BLaER1 (cell line): ENCODE measurements around the gene KANSL1L.
"Not testable (repeated sequence)": the region's sequence is repeated elsewhere in the genome, so short reads cannot be mapped to it uniquely, and the experiment has no call there.

Experiments used
- H3K27ac ChIP-seq: shearing (Covaris generic); formaldehyde crosslinking; 2 replicates; pipeline ENCODE4 v1.8.1; 2022
- H3K27me3 ChIP-seq: shearing (Covaris generic); formaldehyde crosslinking; 2 replicates; pipeline ENCODE4 v1.8.1; 2022
- H3K36me3 ChIP-seq: shearing (Covaris generic); formaldehyde crosslinking; 2 replicates; pipeline ENCODE4 v1.8.1; 2022
- H3K4me1 ChIP-seq: shearing (Covaris generic); formaldehyde crosslinking; 2 replicates; pipeline ENCODE4 v1.8.1; 2022
- H3K4me2 ChIP-seq: shearing (Covaris generic); formaldehyde crosslinking; 2 replicates; pipeline ENCODE4 v1.8.1; 2022
- H3K4me3 ChIP-seq: shearing (Covaris generic); formaldehyde crosslinking; 2 replicates; pipeline ENCODE4 v1.8.1; 2022
- H3K9ac ChIP-seq: shearing (Covaris generic); formaldehyde crosslinking; 2 replicates; pipeline ENCODE4 v1.8.1; 2022
- H3K9me3 ChIP-seq: shearing (Covaris generic); formaldehyde crosslinking; 2 replicates; pipeline ENCODE4 v1.8.1; 2022
- H4K20me1 ChIP-seq: shearing (Covaris generic); formaldehyde crosslinking; 2 replicates; pipeline ENCODE4 v1.8.1; 2022
- Cebpa-rat ChIP-seq: shearing (Covaris generic); IDR thresholded peaks from 2 replicates; pipeline ENCODE4 v1.8.1; 2022

Gene KANSL1L

DNA sequence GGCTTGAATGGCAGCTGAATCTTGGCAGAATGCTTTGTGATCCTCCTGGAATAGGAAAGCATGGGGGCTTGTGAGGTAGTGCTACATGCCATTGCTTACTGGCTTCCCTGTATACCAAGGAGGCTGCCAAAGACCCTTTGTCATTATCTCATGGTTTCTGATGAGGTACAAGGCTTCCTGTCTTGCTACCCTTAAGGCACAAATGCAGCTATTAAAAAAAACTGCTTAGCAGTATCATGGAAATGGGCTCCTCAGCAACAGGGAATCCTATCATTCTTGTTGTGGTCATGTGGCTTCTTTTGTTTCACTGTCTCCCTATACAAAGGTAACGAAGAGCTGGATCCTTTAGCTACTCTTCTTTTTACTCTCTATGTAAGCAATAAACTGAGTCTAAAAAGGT, 6.6 kb upstream of the KANSL1L start:
- Histone ChIP-seq H3K27me3 (no peaks in the 10 kb centered on the region), H3K9me3 (no peaks in the 10 kb centered on the region), H3K4me3 (no peak overlapping the region), H3K27ac (no peak overlapping the region), H3K4me2 (no peak overlapping the region), H3K36me3 (no peaks in the 10 kb centered on the region), H3K4me1 (no peaks in the 10 kb centered on the region), H4K20me1 (no peaks in the 10 kb centered on the region), H3K9ac (no peak overlapping the region)
- no peak for TF ChIP-seq Cebpa-rat

DNA sequence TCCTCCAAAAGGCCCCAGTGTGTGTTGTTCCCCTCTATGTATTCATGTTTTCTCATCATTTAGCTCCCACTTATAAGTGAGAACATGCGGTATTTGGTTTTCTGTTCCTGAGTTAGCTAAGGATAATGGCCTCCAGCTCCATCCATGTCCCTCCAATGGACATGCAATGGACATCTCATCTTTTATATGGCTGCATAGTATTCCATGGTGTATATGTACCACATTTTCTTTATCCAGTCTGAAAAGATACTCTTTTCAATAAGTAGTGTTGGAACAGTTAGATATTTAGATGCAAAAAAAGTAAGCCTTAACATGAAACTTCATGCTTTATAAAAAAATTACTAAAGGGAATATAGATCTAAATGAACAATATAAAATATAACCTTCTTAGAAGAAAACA, 5.9 kb upstream of the KANSL1L start:
- not testable (repeated sequence) for H3K4me1 ChIP-seq, H3K4me2 ChIP-seq, H3K36me3 ChIP-seq, H3K9me3 ChIP-seq, H3K9ac ChIP-seq, H3K27me3 ChIP-seq, H4K20me1 ChIP-seq, H3K4me3 ChIP-seq, H3K27ac ChIP-seq

- Histone ChIP-seq H3K9ac (no peak overlapping the region), H4K20me1 (no peaks in the 10 kb centered on the region), H3K27ac (no peak overlapping the region), H3K36me3 (no peaks in the 10 kb centered on the region), H3K4me1 (peaks cover 14% of the 10 kb centered on the region), H3K4me3 (no peak overlapping the region), H3K9me3 (no peaks in the 10 kb centered on the region), H3K4me2 (no peak overlapping the region), H3K27me3 (no peaks in the 10 kb centered on the region)
- no peak for TF ChIP-seq Cebpa-rat
Measured at GRCh38 chr2:210174086-210174485, 2.9 kb upstream of the KANSL1L start.

DNA sequence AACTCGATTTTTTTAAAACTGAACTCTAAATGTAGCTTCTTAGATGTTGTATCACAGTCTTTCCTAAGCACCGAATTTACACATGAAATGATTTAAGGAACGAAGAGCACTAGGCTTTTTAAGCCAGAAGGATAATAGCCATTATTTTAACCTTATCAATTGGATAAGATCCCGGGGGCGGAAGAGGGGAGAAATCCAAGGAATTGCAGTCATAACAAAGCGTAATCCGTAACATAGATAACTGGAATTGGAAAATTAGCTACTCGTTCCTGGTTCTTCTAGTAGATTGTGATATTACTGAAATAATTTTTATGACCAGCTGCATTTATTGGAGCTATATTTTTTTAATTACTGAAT, 988 bp upstream of the KANSL1L start:
- H4K20me1 ChIP-seq = peaks cover 6% of the 10 kb centered on the region; the same call in 1 of the 2 replicates
- TF ChIP-seq Cebpa-rat = no peak
- H3K27ac ChIP-seq = no peak overlapping the region
- H3K36me3 ChIP-seq = no peaks in the 10 kb centered on the region
- peaks cover 28% of the 10 kb centered on the region for H3K4me1 ChIP-seq
- peak overlapping the region; percentile 90 for H3K4me2 ChIP-seq
- H3K4me3 ChIP-seq = peak overlapping the region; percentile 84
- H3K27me3 ChIP-seq = no peaks in the 10 kb centered on the region
- H3K9ac ChIP-seq = peak overlapping the region; percentile 95
- H3K9me3 ChIP-seq = no peaks in the 10 kb centered on the region

GRCh38 chr2:210170446-210171303, 534 bp downstream of the KANSL1L start:
- H3K36me3 ChIP-seq = no peaks in the 10 kb centered on the region
- peaks cover 28% of the 10 kb centered on the region for H3K4me1 ChIP-seq
- H3K27ac ChIP-seq = peak overlapping the region; percentile 96
- peak overlapping the region; percentile 85 for H3K4me2 ChIP-seq
- no peaks in the 10 kb centered on the region for H3K27me3 ChIP-seq
- TF ChIP-seq Cebpa-rat = peak; percentile 63; the same call in 1 of the 2 replicates
- H4K20me1 ChIP-seq = peaks cover 6% of the 10 kb centered on the region; the same call in 1 of the 2 replicates
- H3K9ac ChIP-seq = peak overlapping the region; percentile 95
- no peaks in the 10 kb centered on the region for H3K9me3 ChIP-seq
- H3K4me3 ChIP-seq = peak overlapping the region; percentile 84

DNA sequence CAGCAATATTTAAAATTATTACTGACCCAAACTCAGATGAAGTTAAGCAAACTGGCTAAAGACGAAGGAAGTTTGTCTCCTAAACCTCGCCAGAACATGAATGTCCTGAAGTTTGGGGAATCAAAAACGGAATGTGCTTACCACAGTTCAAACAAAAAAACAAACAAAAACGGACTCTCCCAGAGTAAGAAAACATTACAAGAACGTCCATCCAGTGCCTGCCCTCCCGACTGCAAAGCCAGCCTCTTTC, 1.1 kb downstream of the KANSL1L start:
- Histone ChIP-seq H3K4me1 (peaks cover 28% of the 10 kb centered on the region), H3K4me3 (peak overlapping the region; percentile 84), H3K9me3 (no peaks in the 10 kb centered on the region), H3K27ac (peak overlapping the region; percentile 84), H3K9ac (peak overlapping the region; percentile 95), H3K4me2 (peak overlapping the region; percentile 85), H3K36me3 (no peaks in the 10 kb centered on the region), H4K20me1 (peaks cover 6% of the 10 kb centered on the region; the same call in 1 of the 2 replicates), H3K27me3 (no peaks in the 10 kb centered on the region)
- TF ChIP-seq Cebpa-rat = no peak

GRCh38 chr2:210169516-210170195, 1.6 kb downstream of the KANSL1L start:
- H4K20me1 ChIP-seq = peaks cover 6% of the 10 kb centered on the region; the same call in 1 of the 2 replicates
- H3K9ac ChIP-seq = peak overlapping the region; percentile 95
- peak overlapping the region; percentile 85 for H3K4me2 ChIP-seq
- H3K36me3 ChIP-seq = no peaks in the 10 kb centered on the region
- peaks cover 28% of the 10 kb centered on the region for H3K4me1 ChIP-seq
- no peaks in the 10 kb centered on the region for H3K9me3 ChIP-seq
- peak overlapping the region; percentile 84 for H3K27ac ChIP-seq
- H3K4me3 ChIP-seq = peak overlapping the region; percentile 84
- no peaks in the 10 kb centered on the region for H3K27me3 ChIP-seq
- no peak for TF ChIP-seq Cebpa-rat

DNA sequence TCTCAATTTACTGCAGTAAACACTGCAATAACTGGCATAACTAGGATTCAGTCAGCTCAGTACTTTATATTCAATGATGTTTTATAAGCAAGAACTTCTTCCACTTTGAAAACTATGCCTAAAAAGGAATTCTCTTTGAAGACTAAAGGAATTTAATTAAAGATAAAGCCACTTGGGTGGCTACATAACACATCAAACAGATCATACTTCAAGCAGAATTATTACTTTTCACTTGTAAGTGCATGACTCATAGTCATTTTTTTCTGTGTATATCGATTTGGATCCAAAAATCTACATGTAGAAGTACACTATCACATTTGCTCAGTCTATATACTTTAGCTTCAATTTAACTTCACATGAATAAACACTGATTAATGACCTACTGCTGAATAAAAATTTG, 4.0 kb downstream of the KANSL1L start:
- Histone ChIP-seq H3K27me3 (no peaks in the 10 kb centered on the region), H3K36me3 (no peaks in the 10 kb centered on the region), H4K20me1 (peaks cover 6% of the 10 kb centered on the region; the same call in 1 of the 2 replicates), H3K4me1 (peaks cover 36% of the 10 kb centered on the region), H3K9me3 (no peaks in the 10 kb centered on the region), H3K27ac (no peak overlapping the region), H3K4me2 (no peak overlapping the region), H3K9ac (no peak overlapping the region), H3K4me3 (no peak overlapping the region)
- no peak for TF ChIP-seq Cebpa-rat

DNA sequence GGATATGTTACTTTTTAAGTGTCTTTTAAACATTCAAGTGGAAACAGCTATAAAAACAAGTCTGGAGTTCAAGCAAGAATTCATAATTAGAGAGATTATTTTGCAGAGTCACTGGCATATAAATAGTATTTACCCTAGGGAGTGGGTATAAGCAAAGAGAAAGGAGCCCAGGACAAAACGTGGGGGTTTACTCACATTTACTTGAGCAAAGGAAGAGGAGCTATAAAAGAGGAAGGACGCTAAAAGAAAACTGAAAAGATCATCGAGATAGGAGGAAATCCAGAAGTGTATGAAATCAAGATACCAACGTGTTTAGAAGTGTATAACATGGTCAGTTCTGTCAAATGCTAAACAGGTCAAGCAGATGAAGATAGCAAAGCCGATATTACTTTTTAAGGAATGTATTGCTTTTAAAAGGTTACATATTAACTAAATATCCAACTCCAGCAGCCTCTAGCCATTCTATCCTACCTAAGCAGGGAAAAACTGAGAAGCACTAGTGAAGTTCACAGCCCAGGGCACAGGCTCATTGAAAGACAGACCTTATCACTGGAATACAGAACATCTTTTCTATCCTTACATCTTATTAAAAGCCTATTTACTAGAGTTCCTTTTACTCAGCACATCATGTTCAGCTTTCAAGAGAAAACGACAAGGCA, 8.6 kb downstream of the KANSL1L start:
- Histone ChIP-seq H3K9me3 (peaks cover 5% of the 10 kb centered on the region; the same call in 1 of the 2 replicates), H3K4me1 (peaks cover 14% of the 10 kb centered on the region), H3K27ac (peak overlapping the region; percentile 63; the same call in 1 of the 2 replicates), H3K4me3 (no peak overlapping the region), H4K20me1 (peaks cover 6% of the 10 kb centered on the region; the same call in 1 of the 2 replicates), H3K27me3 (no peaks in the 10 kb centered on the region), H3K9ac (0 out of 2 replicates have a peak overlapping the region, but pooled peaks have one; percentile 3), H3K36me3 (0 out of 2 replicates have a peak, but pooled peaks cover 2% of the 10 kb centered on the region), H3K4me2 (peak overlapping the region; percentile 55)
- no peak for TF ChIP-seq Cebpa-rat

GRCh38 chr2:210159059-210159458, 12.2 kb downstream of the KANSL1L start:
- Histone ChIP-seq H3K27ac (no peak overlapping the region), H3K9ac (no peak overlapping the region), H3K4me2 (no peak overlapping the region), H3K36me3 (peaks cover 20% of the 10 kb centered on the region), H3K9me3 (peaks cover 5% of the 10 kb centered on the region; the same call in 1 of the 2 replicates), H3K4me3 (no peak overlapping the region), H4K20me1 (peaks cover 6% of the 10 kb centered on the region; the same call in 1 of the 2 replicates), H3K27me3 (no peaks in the 10 kb centered on the region), H3K4me1 (peaks cover 14% of the 10 kb centered on the region)
- no peak for TF ChIP-seq Cebpa-rat
